ENCODE measurements around the gene AHCYL1. TPM values are rescaled to one million over a fixed set of nuclear protein-coding genes. Genes with fewer than 3 reads are reported as not detected.

Gene AHCYL1
- total RNA-seq, 2 donors from 2014 or later, result 42.9 to 55.7 TPM

DNA sequence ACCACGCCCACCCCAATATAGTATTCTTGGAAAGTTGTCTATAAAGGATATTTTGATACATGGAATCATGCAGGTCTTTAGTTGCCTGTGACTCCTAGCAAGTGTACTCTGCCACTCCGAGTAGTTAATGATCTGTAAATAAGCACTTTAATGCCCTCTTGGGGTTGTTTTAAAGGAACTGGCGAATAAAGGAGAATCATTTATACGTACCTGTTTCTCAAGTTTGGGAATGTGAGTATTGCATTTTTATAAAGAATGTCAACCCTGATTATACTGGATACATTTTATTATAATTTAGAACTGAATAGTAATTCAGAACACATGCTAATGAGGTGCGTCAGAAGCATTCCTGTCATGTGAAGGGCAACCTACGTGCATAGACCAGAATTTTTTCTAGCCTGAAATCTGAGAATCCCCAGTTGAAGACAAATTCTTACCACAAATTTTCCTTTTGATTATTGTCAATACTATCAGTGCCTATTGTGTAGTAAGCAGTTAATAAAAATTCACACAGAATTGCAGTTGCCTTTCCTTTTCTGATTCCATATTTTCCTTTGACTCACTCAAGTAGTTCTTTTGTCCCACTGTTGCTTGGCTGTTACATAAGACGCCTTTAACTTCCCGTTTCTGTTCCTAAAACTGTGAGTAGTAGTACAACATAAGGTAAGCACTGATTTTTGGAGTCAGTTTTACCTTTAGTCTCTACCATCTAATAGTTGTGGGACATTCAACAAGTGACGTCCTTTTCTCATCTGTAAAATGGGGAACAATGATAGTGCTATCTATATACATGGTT, 5.1 kb downstream of the AHCYL1 start:
- ATAC-seq (no peak), DNase-seq (no peak)
- intact Hi-C loops (cut with DNase I), result loop anchor here (10.0 kb wide), 2 partner anchors 345 to 445 kb away; partner anchors contain the start of gene GNAI3 (in 1 of the 2)

DNA sequence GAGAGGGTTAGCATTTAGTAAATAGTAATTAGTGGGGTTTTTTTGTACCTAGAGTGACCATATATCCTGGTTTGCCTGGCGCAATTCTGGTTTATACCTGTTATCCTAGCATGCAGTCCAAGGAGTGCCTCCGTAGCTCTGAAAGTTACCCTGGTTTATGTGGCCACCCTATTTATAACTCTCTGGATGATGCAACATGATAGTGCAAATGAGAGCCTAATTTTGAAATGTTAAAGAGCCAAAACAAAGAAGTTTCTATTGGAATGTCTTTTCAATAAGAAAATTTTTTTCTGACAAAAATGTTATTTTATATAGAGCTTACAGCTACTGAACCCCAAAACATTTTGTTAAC, 5.7 kb downstream of the AHCYL1 start:
- no peak for DNase-seq
- peak in 1 of 2 donors; percentile 14 for ATAC-seq
- intact Hi-C loops (cut with DNase I), result no loop called here

DNA sequence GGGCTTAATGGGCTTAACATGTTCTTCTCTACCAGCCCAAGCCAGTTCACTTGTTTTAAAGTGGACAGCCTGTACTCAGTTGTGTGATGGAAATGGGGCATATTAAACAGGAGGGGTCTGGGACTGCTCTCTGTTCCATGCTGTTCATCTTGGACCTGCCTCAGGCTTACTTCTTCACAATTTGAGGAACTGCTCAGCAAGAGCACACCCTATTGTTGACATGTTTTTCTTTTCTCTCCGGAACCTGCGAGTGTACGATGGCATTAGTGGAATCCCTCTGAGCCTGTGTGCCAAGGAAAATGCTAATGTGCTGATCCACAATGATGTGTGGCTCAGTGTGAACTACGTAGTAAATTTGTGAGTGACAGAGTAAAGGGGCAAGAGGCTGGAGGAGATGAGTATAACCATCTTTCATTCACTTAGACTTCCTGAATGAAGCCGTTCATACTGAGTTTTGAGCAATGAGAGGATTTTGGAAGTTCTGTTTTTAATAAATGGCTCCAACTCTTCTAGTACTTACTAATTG, 6.9 kb downstream of the AHCYL1 start:
- DNase-seq (no peak), ATAC-seq (no peak)
- intact Hi-C loops (cut with DNase I), result no loop called here

DNA sequence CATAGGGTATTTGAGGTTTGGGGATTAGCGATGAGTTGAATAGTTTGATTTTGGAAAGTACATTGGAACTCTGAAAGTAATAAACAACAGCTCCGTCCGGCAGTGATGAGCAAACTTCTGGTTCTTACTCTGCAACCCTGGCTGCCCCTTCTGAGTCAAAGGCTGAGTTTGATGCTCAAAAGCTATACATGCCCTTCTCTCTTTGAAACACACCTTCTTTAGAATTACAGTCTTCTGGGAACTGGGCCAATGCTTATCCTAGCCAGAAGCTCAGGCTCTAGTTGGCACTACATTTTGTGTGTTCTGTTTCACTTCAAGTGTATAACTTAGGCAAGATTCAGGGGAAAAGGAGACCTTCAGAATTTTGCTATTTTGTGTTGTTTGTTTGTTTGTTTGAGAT, 9.3 kb downstream of the AHCYL1 start:
- intact Hi-C loops (cut with DNase I), result no loop called here
- ATAC-seq, result peak in 1 of 2 donors; percentile 49

DNA sequence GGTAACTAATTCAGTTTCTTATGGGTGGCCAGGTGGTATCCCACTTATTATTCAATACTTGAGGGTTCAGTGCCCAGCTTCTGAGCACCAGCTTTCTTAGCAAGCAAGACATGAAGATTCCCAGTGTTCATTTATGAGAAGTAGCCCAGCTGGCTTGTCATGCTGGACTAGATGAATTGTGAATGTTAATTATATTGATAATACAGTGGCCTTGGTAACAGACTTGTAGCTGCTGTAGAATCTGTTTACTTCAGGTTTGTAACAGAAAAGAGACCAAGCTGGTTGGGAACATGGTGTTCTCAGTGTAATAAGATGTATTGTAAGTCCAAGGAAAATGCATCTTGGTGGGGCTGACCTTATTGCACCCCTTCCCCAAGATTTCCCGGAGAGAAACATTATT, 10.1 kb downstream of the AHCYL1 start:
- no peak for ATAC-seq
- intact Hi-C loops (cut with DNase I), result no loop called here
- no peak for DNase-seq

More for the DNA sequence above, 9.3 kb downstream of the AHCYL1 start:
- no peak for DNase-seq

DNA sequence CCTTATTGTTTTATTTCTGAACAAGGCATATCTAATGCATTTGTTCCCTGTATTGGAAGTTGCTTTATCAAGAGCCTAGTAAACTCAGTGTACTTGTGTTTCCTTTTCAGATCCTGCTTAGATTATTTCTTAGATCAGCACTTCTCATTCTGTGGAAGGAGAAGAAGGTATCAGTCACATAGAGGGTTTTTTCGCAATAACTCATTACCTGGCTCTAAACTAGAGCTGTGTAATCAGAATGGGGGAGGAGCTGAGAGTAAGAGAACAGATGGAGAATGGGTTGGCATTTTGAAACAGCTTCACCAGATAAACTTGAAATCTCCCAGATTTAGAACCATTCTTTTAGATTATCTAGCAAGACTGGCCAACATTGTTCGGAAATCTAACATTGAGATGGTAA, 11.0 kb downstream of the AHCYL1 start:
- intact Hi-C loops (cut with DNase I), result no loop called here
- peak; percentile 32 to 68 for ATAC-seq
- no peak for DNase-seq

DNA sequence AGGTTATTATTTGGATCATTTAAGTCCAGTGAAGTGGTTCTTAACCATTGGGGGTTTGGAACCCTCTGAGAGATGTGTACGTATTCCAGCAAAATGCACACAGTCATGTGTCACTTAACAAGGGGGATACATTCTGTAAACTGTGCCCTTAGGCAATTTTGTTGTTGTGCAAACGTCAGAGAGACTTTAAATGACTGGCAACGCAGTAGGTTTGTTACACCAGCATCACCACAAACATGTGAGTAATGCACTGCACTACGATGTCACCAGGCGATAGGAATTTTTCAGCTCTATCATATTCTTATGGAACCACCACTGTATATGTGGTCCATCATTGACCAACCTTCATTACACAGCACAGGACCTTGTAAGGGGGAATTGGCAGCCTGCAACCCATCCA, 11.9 kb downstream of the AHCYL1 start:
- DNase-seq (no peak), ATAC-seq (peak in 1 of 2 donors; percentile 20)
- intact Hi-C loops (cut with DNase I), result no loop called here

DNA sequence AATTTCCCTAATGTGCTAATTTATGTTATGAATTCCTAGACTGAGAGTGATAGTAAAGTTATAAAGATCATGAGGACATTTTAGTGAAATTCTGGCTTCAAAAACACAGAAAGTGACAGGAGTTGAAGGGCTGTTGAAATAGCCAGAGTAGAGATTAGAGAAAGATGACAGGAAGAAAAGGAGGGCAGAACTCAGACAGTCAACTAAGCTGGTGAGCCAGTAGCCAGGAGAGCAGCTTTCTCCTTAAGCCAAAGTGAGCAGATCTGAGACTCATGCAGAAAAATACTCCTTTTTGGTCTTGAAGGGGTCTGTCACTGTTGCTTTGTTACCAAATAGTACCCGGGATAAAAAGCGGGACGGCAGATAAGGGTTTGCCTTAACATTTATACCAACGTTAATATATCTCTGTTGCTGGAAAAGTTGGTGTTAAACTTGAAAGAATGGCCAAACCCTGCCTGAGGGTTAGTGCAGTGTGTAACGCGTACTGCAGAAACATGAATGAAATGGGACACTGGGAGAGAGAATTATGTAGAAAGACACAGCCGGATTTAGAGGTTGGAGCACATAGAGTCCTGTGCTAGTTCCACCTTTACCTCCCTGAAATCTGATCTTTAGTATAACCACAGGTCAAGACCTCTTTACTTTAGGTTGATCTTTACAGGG, 12.8 kb downstream of the AHCYL1 start:
- ATAC-seq (no peak), DNase-seq (no peak)
- intact Hi-C loops (cut with DNase I), result no loop called here

DNA sequence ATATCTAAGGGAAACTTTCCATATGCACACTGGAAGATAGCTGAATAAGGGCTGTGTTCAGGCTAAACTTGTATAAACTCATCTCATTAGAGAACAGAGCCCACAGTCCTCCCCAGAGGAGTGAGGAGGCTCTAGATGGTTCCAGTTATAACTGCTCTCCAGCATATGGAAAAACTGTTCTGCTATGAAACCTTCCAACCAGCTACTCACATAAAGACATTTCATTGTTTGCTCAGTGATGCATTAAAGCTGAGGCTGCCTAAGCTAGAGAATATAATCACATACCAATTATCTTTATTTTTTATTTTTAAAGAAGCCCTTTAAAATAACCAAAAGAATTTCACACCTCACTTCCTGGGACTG, 13.3 kb downstream of the AHCYL1 start:
- intact Hi-C loops (cut with DNase I), result no loop called here
- ATAC-seq (no peak), DNase-seq (no peak)

DNA sequence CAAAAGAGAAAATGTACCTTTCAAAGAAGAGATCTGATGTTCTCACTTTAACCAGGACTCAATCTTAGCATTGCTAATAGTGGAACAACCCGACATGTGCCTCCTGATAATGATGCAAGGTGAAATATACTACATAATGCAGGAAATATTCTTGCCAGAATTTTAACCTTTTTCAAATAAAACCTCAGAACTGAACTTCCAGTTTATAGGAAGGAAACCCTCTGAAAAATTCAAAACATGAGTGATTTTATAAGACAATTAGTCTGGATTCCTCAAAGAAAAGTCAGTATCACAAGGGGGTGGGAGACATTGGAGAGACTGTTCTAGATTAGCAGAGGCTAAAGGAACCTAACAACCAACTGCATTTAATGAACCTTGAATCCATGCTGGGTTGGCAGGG, 18.1 kb downstream of the AHCYL1 start:
- ATAC-seq, result no peak
- DNase-seq, result no peak
- intact Hi-C loops (cut with DNase I), result no loop called here

DNA sequence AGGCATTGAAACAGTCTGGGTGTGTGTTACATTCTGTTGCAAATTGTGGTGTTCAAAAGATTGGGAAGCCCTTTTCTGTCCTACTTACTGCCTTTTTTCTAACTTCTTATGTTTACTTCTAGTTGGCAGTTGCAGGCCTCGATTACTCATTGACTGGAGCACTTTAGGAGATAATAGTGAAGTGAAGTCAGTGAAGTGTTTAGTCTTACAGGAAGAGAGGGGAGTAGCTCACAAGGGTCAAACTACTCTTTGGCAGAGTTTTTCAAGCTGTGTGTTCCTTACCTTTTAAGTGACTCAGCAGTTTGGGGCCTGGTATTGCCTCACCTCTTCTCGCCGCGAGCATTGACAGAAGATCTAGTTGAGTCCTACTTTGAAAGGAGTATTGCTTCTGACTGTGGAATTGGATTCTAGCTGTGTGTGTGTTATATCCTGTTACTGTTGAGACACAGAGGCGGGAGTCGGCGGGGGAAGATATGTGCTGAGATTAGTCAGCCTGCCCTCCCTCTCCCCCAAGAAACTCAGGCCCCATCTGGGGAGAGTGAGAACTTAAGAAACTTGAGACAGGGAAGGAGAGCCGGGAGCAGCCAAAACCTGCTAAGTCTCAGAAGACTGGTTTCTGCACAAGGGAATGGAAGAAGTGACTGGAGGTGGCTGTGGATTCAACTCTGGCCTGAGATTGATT, 19.3 kb downstream of the AHCYL1 start:
- ATAC-seq, result peak; percentile 76 to 95
- intact Hi-C loops (cut with DNase I), result no loop called here
- peak; percentile 64 for DNase-seq

DNA sequence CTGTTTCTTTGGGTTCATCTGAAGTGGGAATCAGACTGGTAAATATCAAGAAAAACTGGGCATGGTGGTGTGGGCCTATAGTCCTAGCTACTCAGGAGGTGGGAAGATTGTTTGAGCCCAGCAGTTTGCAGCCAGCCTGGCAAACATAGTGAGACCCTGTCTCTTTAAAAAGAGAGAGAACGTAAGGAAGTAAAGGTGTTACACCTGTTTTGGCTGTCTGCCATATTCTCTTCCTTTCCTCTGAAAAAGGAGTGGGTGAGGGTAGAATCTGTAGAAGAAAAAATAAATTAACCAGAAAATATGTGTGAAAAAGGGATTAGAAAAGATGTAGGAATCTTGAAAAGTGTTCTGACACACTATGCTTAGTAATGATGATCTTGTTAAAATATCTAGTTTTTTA, 20.0 kb downstream of the AHCYL1 start:
- DNase-seq (no peak), ATAC-seq (peak in 1 of 2 donors; percentile 5)
- intact Hi-C loops (cut with DNase I), result no loop called here

DNA sequence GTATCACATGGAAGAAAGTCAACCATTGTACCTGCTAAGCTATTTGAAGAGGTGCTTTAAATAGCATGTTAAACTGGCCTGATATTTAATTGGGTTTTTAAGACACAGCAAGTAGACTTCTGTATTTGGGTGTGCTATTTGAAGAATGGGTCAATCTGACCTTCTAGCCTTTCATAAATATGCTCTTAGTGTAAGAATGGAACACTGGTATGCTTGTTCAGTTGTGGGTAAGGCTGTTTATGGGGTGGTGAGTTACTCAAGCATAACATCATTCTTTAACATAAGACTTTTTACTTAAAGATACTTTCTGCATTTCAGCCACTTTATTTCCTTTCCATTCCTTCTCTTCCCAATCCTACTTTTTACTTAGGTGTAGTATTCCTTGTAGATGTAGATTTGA, 21.4 kb downstream of the AHCYL1 start:
- intact Hi-C loops (cut with DNase I), result no loop called here
- DNase-seq (no peak), ATAC-seq (no peak)

DNA sequence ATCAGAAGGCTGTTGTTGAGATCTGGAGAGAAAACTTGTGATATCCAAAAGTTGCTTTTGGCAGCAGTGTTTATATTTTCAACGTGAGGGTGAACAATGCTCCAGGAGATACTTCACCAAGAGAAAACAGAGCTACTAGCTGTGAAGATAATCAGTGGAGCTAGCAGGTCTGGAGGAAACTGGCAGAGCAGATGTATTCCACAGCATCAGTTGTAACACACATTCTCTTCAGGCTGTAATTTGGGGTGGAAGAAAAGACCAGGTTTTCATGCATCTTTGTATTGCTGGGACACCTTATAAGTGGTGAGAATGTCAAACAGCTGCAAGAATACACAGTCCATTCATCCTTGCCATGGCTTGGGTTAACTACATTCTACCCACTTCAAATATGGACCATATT, 22.0 kb downstream of the AHCYL1 start:
- no peak for DNase-seq
- ATAC-seq, result no peak
- intact Hi-C loops (cut with DNase I), result no loop called here

DNA sequence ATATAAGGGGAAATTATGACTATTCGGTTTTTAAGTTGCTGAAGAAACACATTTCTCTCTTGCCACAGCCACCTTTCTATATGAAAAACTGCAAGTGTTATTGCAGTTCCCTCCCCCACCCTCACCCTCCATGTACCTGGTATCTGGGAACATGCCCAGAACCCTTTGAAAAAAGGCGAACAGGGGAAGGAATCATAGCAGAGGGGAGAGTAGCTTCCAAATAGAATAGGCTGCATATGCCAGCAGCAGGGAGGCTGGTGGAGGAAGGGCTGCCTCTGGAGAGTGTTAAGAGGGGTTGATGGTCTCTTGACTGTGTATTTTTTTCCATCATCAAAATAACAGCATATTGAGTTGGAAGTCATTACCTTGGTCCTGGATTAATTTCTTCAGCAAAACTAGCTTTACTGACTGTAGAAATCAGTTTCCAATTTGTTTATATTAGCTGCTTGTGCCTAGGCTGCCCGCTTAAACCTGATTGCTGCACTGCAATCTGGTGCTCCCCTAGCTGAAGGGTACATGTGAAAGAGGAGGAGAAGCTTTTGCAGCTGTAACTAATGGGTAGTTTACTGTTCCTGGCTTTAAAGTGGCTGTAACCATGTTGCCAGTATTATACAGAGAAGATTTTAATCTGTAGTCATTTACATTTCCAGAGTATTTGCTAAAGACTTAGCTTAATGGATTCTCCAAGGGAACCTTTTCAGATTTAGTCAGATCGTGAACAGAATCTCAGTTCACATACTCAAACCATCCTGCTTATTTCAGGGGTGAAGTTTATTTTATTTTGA, 22.7 kb downstream of the AHCYL1 start:
- DNase-seq, result no peak
- intact Hi-C loops (cut with DNase I), result no loop called here
- no peak for ATAC-seq

DNA sequence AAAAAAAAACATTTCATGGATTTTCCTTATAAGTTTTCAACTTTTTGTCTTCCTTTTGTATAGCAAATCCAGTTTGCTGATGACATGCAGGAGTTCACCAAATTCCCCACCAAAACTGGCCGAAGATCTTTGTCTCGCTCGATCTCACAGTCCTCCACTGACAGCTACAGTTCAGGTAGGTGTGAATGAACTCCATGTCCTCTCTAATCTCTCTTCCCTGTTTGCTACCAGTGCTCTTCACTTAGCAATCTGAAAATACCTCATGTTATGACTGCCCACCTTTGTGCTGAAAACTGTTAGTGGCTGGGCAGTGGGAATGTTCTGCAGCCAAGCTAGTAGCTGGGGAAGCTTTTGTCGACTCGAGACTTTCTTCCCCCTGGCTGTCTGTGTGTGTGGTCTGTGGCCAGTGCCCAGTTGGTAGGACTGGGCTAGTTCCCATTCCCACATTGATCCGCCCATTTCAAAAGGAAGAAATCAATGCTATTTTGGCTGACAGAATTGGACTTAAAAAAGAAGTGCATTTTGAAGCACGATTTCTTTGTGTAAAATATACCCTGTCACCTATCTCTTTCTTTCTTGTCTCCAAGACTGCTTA, 24.5 kb downstream of the AHCYL1 start:
- no peak for ATAC-seq
- DNase-seq, result no peak
- intact Hi-C loops (cut with DNase I), result no loop called here

DNA sequence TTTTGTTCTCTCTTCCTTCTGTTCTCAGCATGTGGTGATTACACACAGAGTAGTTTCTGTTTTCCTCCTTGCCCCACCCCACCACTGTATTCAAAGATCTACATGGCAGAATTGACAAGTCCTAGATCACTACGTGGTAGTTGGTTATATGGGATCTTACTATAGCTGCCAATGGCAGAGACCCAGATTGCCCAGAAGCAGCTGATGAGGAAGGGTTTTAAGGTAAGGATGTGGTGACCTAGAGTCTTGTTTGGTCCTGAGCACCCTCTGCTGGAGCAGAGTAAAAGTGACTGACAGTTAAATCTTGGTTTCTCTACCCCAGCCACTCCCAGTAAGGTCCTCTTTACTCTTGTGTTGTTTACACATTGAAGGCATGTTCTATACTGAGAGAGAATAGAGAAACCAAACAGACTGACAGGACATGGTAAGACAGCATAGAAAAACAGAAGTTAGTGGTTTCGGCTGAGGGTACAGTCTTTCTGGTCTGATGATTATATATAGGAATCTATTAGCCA, 27.0 kb downstream of the AHCYL1 start:
- intact Hi-C loops (cut with DNase I), result no loop called here
- DNase-seq (no peak), ATAC-seq (peak; percentile 47 to 82)

DNA sequence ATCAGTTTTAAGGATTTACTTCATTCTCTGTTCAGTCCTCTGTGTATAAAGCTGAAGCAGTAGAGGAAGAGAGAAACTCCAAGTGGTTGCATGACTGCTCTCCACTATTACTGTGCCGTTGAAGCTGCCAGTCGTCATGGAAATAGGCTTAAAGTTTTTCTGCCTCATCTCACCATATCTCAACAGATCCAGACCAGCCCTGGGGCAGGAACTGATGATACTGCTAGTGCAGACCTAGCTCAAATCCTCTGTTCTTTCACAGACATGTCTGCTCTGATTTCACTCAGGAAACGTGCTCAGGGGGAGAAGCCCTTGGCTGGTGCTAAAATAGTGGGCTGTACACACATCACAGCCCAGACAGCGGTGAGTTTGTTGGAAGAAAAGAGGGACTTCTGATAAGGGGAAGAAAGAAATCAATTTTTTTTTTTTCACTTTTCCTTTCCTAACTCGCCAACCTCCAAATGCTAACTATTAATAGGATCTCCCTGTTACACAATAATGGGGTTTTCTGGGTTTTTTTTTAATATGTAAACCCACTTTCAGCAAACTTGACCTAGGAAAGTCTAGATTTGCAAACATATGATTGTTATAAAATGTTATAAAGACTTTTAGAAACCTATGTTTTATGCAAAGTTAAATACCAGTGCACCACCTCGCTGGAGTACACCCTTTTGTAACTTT, 27.7 kb downstream of the AHCYL1 start:
- DNase-seq (no peak), ATAC-seq (no peak)
- intact Hi-C loops (cut with DNase I), result no loop called here

Measured in left cardiac atrium (tissue), 4 donors.